Measurements from ENCODE around the gene ZBED2.

GRCh38 chr3:111595232-111595631, at the start of gene ZBED2:
- TF ChIP-seq, protein P1, sequence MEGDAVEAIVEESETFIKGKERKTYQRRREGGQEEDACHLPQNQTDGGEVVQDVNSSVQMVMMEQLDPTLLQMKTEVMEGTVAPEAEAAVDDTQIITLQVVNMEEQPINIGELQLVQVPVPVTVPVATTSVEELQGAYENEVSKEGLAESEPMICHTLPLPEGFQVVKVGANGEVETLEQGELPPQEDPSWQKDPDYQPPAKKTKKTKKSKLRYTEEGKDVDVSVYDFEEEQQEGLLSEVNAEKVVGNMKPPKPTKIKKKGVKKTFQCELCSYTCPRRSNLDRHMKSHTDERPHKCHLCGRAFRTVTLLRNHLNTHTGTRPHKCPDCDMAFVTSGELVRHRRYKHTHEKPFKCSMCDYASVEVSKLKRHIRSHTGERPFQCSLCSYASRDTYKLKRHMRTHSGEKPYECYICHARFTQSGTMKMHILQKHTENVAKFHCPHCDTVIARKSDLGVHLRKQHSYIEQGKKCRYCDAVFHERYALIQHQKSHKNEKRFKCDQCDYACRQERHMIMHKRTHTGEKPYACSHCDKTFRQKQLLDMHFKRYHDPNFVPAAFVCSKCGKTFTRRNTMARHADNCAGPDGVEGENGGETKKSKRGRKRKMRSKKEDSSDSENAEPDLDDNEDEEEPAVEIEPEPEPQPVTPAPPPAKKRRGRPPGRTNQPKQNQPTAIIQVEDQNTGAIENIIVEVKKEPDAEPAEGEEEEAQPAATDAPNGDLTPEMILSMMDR (IDR thresholded peaks at IDR 0.05), result no peak
- TF ChIP-seq POLR2A (IDR thresholded peaks at IDR 0.05), result no peak

Data from lower leg skin (tissue), 3 donors.